GM21515 (cell line): ENCODE results near the gene NR2F6.

Experiments
- ATAC-seq: cut with Tn5 transposase; IDR thresholded peaks from one replicate; pipeline ENCODE4 v1.9.1; 2021; ENCODE audit not compliant: unreplicated experiment

The NR2F6 gene

DNA sequence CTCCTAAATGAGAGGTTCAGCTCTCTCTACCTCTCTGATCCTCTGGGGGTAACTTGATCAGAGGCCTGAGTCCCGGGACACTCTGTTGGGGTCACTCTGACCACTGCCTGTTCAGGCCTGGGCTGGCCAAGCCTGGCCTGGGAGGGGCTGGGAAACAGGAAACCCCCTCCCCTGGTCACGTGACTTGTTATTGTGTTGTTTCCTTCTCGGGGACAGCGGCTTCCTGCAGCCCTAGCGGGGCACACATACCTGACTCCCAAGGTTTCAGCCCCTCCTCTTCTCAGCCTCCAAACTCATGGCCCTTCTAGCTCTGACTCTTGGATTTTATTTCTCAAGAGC lies 18.9 kb upstream of the NR2F6 start, which contains the start of gene USHBP1:
TSS of gene USHBP1 (minus strand) at position 105 of the 339 bp plus-strand sequence. CDS start 446 bp downstream, outside the sequence.
- ATAC-seq, result no peak

DNA sequence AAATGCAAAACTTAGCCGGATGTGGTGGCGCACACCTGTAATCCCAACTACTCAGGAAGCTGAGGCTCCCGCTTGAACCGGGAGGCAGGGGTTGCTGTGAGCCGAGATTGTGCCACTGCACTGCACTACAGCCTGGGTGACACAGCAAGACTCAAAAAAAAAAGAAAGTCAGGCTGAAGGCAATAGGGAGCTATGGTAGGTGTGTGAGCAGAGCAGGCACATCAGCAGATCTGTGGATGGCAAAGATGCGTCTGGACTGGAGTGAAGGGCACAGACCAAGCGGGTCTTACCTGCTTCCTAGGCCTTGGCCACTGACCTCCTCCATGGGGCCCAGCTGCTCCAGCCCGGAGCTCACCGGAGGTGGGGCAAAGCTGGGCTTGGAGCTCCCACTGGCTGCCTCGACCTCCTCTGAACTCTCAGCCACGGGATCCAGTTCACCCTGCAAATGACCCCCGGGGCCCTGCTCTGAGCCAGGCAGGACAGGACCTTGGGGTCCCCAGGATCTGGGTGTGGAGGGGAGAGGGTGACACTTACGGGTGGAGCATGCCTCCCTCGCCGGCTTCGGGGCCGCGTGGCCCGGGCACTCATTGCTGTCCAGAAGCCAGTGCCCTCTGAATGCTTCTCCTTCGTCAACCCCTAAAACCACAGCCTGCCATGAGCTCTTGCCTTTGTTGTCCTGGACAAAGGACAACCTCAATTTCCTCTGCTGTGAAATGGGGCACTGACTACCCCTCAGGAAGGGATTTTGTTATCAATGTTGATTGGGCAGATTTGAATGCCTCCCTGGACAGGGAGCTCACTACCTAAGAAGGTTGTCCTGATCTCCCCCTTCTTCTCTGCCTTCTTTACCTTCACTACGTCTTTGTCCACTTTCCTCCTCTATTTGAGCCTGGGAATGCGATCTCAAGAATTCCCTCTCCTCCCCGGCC lies 18.3 kb upstream of the NR2F6 start:
- ATAC-seq, result no peak

DNA sequence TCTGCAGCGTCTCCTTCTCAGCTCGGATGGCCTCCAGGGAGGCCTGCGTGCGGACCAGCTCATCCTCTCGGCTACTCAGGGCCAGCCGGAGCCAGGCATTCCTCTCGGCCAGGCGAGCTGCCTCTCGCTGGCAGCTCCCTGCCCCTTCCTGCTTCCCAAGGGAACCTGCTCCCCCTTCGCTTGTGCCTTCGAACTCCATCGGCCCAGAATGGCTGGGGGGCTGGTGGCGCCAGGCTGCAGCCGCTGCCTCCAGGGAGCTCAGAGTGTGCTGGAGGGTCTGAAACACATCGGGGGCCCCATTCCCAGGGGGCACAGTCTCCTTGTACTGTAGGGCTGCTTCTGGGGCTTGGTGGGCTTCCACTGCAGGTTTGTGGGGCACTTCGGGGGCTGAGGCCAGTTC lies 16.8 kb upstream of the NR2F6 start:
- ATAC-seq, result no peak

DNA sequence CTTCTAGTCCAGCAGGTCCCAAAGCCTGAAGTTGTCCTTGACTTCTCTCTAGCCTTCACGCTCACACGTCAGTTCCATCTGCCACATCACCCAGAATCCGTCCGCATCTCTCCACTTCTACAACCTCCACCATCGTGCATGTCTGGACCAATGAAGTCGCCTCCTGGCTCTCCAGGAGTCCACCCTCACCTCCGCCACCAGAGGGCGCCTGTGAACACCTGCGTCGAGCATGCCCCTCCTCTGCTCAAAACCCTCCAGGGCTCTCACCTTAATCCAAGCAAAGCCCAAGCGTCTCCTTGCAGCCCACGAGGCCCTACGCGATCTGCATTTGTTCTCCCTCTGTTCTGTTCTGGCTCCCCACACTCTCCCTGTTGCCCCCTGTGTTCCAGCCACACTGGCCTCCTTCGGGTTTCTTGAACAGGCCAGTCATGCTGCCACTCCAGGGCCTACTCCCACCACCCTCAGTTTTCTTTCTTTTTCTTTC lies 15.2 kb upstream of the NR2F6 start:
- no peak for ATAC-seq

DNA sequence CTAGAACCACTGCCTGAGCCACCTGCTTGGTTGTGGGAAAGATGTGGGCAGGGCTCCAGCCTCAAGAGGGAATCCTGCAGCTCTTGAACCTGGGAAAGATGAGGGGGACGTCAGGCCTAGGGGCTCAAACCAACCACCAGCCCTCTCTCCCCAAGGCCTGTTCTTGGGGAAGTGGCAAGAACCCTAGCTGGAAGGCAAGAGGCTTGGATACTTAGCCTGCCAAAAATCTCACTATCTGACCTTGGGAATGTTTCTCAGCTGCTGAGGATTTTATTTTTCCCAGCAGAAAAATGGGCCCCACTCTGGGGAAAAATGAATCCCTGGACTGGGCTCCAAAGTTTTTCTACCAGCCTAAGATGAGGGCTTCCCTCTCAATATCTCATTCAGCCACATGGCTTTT lies 14.2 kb upstream of the NR2F6 start:
- no peak for ATAC-seq

DNA sequence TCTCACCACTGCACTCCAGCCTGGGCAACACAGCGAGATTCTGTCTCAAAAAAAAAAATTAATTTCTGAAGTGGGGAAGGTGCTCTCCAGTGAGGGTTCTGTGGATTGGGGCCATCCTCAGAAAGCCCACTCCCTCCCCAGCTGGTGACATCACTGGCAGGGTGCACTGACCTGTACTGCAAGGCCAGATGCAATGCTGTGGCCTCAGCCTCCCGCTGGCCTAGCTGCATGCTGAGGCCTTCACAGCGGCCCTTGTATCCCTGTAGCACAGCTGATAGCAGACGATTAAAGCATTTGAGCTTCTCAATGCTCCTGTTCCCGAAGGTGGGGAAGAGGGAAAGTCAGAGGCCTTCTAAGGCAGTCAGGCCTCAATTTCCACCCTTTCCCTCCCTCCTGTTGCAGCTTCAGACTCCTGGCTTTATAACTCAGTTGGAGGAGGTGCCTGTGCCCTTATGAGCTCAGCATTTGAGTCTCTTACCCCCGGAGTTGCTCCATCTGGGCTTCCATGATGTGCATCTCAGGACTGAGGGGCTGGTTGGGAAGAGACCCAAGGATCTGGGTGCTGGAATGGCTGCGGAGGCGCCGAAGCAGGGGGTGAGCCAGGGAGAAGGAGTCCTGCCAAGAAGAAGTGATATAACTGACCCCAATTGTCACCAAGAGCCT lies 13.5 kb upstream of the NR2F6 start:
- no peak for ATAC-seq

DNA sequence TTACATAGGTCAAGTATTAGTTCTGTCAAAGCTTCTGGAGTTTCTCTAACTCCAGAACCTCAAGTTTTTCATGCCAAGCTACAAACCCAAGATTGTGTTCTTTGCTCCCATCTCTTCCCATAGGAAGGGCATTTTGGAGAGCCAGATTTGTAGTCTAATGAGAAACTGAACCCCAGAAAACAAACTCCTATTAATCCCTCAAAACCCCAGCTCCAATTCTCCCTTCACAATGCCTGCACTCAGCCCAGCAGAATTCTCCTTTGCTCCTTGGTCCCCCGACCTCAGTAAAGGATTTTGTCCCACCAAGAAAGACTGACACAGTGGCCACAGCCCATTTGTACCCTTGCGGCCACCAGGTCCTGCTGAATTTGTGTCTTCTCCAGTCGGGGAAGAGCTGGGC lies 10.4 kb upstream of the NR2F6 start:
- no peak for ATAC-seq

DNA sequence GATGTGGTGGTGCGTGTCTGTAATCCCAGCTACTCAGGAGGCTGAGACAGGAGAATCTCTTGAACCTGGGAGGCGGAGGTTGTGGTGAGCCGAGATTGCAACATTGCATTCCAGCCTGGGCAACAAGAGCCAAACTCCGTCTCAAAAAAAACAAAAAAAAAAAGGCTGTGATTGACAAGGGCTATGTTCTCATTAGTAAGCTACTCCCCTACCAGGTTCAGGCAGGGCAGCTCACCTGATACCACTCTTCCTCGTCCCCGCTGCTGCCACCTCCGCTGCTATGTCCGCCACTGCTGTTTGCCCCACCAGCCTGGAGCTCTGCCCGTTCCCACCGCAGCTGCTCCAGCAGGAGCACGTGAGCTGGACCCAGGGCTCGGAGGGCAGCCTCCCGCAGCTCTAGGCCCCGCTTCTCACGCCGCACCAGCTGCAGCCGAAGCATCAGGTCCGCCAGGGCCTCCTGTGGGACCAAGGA lies 9.5 kb upstream of the NR2F6 start:
- ATAC-seq, result no peak

DNA sequence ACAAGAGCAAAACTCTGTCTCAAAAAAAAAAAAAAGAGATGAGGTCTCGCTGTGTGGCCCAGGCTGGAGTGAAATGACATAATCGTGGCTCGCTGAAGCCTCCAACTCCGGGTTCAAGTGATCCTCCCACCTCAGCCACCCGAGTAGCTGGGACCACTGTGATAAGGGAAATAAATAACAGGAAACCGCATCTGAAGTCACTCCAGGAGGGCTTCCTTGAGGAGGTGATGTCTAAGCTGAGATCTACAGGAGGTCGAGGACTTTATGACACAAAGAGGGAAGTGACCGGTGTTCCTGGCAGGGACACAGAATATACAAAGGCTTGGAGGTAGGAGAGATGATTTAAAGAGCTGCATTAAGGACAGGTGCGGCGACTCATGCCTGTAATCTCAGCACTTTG lies 8.9 kb upstream of the NR2F6 start:
- ATAC-seq, result no peak

DNA sequence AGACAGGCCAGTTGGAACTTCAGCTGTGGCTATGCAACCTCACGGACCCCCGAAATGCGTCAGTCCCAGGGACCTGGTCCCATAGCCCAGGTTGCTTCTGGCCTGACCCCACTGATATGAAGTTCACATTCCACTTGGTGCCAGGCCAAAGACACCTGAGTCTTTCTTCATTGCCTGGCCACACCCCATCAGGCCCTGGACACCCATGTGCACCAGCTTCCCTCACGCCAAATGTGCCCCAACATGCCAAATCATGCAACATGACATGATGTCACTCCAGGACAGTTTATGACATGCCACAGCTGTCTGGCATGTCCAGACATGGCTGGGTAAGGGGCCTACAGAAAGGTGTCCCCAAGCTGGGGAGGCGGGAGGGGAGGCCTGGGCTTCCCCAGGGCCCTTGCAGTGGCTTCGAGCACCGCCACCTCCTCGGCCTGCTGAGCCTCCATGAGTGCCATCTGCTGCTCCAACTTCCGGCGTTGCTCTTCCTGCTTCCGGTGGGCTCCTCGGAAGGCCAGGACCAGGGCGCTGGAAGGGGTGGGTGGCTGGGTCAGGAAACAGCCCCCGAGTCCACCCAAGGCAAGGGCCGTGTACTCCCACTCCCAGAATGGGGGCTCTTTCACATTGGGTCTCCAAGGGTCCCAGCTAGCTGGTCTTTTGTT lies 4.3 kb upstream of the NR2F6 start:
- no peak for ATAC-seq

DNA sequence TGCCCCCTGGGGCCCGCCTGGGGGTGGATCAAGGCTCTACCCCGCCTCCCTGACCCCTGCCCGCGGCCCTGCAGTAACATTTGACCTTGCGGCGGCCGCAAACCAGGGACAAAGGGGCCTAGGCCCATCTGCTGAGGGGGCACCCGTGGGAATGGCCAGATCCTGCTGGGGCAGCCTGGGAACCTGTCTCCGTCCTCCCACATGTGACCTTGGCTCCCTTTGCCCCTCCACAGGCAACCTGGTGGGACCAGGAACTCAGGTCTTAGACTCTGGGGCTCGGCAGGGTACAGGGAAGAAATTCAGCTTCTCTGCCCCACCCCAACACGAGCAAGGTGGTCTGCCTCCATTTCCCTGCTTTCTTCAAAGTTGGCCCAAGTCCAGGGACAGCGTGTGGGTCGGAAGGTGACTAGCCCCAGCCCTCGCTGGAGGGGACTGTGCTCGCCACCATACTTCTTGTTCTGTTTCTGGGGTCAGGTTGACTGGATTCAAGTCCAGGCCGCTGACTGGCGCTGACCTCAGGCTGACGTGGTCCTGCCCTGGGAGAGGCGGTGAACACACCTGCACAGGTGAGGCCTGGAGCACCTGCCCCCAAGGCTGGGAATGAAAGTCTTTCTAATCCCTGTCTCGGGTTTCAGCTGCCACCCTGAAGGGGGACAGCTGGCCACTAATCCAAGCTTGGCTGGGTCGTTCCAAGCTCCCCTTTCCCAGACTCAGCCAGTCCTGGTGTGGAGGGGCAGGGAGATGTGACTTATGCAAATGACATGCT lies 2.5 kb upstream of the NR2F6 start:
- no peak for ATAC-seq

DNA sequence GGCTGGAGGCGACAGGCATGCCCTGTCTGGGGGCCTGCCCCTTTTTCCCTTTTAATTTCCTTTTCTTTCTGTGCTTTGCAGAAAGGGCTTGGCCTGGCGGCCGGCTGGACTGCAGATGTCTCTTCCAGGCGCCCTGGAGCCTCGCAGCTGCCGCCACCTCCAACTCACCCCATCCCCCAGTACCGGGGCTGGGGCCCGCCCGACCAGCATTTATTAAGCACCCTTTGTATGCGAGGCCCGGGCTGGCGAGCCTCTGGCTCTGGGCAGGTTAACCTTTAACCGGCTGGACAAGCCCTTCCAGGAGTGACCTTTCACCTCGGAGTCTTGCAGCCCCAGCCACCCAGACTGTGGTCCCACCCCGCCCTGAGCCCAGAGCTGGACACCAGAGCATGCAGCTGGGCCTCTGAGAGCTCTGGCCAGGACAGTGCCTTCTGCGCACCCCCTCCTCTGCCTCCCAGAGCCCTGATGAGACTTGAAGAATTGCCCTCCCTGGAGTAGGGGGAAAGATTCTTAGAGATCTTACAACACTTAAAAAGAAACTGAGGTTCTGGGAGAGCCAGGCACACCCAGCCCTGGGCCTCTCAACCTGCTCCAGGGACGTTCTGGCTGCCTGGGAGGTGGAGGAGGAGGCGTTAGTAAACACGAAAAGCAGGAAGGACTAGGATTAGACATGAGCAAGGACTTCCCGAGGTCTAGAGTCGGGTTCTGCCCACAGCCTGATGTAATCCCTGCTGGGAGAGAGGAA lies 1.1 kb upstream of the NR2F6 start:
- ATAC-seq, result no peak

DNA sequence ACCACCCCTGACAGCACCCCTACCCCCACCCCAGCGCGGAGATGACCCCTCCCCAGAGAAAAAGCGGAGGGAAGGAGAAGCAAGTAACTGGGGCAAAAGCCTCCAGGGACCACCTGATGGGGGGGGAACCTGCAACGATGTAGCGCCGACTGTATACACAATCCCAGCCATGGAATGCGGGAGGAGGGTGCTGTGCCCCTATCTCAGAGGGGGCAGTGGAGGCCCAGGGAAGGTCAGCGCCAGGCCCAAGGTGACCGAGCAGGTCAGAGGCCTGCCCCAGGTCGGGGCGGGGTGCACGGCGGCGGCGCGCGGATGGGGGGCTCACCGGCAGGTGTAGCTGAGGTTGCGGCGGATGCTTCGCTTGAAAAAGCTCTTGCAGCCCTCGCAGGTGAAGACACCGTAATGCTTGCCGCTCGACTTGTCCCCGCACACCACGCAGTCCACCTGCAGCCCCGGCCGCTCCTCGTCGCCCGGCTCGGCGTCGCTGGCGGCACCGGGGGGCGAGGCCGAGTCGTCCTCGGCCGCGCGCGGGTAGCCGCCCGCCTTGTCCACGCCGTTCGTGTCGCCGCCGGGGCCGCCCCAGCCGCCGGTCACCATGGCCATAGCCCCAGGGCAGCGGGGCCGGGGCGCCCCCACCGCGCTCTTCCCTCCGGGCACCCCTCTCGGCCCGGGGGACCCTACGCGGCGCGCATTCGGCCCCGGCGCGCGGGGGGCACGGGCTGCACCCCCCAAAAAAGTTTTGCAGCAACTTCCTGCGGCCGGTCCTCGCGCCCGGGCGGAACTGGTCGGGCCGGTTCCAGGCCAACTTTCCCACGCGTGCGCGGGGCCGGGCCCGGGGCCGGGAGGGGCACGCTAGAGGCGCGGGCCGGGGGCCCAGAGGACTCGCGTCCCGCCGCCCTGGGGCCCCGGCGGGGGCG lies 843 bp downstream of the NR2F6 start:
- no peak for ATAC-seq

DNA sequence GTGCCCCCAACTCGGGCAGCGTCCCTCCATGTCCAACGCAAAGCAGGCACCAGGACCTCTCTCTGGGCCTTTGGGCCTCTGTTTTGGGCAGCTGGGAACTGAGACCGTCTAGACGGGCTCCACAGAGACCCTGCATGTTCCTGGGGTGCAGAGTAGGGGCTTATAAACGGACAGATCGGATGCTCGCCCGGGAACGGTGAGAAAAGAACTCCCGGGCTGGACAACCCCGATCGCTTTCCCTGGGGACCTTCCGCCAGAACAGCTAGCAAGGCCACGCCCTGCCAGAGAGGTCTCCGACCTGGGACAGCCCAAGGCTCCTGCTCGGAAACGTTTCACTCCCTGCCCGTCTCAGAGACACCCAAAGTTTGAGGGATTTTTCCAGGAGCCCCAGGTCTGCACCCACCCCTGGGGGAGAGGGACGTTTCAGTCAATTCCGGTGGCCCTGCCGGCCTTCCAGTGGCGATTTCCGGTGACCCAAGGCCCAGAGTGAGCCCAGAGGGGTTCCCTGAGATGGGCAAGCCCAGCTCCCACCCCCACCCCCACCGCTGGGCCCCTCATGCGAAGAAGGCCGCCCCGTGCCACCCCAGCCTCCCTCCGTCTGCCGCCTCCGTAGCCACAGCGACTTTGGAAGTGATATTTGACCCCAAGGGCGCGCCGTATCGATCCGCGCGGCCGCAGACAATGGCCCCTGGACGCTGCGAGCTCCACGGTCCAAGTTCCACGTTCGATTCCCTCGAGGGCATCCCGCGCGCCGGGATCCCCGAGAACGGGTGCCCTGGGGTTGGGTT lies 1.7 kb downstream of the NR2F6 start:
- ATAC-seq, result no peak

DNA sequence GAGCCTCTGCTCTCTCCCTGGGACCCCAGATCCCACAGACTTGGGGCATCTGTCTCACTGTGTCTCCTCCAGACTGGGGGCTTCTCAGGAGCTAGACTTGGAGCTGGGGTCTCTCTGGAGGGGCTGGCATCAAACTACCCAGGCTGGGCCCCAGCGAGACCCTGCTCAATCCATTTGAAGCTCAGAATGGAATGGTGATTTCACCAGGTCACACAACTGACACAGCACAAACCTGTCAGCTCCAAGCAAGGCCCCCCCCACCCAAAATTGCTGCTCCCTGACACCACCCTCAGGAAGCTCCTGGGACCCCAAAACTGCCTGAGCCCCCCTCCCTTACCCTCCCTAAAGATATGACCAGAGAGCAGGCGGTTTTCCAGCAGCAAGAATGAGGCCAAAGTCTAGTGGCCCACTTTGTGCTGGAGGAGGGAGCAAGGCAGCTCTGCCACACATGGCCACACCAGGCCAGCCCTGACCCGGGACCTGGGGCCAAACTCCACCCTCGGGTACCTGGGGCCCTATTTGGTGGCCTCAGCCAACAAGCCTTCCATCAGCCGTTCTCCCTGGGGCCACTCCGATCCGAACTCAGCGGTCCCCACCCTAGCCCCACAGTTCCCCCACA lies 2.4 kb downstream of the NR2F6 start:
- no peak for ATAC-seq

DNA sequence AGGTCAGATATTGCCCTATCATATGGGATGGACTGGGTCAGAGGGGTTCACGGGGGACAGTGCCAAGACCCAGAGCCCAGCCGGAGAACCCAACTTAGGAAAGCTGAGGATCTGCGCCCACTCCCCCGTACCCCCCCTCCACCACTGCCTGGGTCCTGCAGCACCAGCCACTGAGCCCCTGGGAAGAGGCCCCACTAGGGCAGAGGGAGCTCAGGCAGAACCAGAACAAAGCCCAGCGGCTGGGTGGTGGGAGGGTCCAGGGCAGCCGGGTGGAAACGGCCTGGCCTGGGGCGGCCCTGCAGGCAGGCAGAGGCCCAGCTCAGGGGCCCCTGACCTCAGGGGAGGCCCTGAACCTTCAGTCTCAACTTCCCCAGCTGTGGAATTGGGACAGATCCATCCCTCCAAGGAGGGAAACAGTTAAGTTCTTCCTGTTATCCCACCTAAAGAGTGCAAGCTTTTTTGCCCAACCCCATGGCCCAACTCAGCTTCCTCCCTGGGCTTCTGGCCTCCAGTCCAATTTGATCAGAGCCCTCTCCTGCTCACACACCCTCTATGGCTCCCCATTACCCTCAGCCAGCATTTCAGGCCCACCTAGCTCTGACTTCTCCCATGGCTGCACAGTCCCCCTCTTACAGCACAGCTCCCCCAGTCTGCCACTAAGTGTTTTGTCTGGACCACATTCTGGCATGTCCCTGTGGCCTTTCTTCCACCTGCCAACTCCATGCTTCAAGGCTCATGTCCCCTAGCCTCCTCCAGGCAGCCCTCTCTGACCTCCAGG lies 3.1 kb downstream of the NR2F6 start:
- no peak for ATAC-seq

DNA sequence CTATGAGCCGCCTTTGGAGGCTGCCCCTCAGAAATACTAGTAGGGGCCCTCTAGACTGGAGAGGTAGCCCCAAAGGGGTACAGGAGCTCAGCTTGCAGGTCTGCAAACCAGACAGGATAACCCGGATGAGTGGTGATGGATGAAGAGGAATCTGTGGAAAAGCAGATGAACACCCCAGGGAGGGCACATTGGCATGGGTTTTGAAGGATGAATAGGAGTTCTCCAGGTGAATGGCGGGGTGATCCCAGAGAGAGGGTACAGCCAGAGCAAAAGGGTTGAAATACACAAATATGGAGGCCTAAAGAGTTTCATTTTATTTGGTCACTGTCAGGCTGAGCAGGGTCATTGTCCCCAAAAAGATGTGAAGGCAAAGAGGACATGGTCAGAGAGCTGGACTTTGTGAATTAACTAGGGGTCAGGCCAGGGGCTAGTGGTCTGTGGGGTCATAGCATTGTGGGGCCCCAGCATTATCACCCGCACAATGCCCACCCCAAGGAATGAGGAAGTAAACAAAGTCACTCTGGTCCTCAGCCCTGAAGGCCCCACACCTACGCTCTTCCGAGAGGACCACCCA lies 4.8 kb downstream of the NR2F6 start:
- no peak for ATAC-seq
